ENCODE data around the gene TRRAP. TPM values are rescaled to one million over a fixed set of nuclear protein-coding genes. Genes with fewer than 3 reads are reported as not detected.
"Not testable (repeated sequence)": the region's sequence is repeated elsewhere in the genome, so short reads cannot be mapped to it uniquely, and the experiment has no call there.

Gene TRRAP
- total RNA-seq, 6 experiments from 2014 or later: 26.6 to 35.5 (median 28.7) TPM

DNA sequence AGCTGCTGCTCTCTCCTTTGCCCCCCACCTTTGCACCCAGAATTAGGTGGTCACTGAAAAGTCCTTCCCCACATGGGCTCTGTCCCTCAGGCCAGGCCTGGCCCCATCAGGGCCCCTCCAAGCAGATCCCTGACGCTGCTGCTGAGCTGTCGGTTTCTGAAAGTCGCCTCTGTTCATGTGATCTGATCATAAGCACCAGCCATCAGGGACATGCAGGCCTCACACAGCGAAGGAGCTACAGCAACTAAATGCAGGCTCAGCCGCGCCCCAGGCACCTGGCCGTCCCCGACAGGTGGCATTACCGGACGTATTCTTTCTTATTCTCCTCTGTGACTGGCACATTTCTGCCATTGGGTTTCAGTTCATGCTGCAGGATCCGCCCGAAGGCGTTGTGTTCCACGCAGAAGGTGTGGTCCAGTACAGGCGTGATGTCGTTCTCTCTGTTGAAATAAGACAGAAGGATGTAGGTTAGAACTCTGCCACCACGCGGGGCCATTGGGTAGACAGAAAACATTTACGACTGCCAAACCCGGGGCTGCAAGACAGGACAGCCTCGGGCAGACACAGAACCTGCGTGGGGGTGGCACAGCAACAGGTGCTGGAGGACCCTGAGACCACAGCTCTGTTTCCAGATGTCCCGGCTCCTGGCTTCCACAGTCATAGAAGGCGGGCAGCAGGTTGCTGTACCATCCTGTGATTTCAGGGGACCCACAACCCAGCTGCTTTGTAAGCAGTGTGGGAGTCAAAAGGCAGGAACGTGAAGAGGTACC is 159.9 kb downstream of the TRRAP start:
- Mint-ChIP-seq H3K27ac (no peak overlapping the region; the same call in 1 of the 2 replicates), H3K4me1 (ENCODE audit: low read depth) (peaks cover 18% of the 10 kb centered on the region), H3K9me3 (no peaks in the 10 kb centered on the region), H3K36me3 (ENCODE audit: low read depth) (peaks cover 51% of the 10 kb centered on the region), H3K27me3 (ENCODE audit: insufficient read depth) (peaks cover 19% of the 10 kb centered on the region), H3K4me3 (peak overlapping the region; percentile 15; the same call in 1 of the 2 replicates)
- TF ChIP-seq, protein P1, sequence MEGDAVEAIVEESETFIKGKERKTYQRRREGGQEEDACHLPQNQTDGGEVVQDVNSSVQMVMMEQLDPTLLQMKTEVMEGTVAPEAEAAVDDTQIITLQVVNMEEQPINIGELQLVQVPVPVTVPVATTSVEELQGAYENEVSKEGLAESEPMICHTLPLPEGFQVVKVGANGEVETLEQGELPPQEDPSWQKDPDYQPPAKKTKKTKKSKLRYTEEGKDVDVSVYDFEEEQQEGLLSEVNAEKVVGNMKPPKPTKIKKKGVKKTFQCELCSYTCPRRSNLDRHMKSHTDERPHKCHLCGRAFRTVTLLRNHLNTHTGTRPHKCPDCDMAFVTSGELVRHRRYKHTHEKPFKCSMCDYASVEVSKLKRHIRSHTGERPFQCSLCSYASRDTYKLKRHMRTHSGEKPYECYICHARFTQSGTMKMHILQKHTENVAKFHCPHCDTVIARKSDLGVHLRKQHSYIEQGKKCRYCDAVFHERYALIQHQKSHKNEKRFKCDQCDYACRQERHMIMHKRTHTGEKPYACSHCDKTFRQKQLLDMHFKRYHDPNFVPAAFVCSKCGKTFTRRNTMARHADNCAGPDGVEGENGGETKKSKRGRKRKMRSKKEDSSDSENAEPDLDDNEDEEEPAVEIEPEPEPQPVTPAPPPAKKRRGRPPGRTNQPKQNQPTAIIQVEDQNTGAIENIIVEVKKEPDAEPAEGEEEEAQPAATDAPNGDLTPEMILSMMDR (IDR thresholded peaks at IDR 0.05): no peak
- no peak for DNase-seq

DNA sequence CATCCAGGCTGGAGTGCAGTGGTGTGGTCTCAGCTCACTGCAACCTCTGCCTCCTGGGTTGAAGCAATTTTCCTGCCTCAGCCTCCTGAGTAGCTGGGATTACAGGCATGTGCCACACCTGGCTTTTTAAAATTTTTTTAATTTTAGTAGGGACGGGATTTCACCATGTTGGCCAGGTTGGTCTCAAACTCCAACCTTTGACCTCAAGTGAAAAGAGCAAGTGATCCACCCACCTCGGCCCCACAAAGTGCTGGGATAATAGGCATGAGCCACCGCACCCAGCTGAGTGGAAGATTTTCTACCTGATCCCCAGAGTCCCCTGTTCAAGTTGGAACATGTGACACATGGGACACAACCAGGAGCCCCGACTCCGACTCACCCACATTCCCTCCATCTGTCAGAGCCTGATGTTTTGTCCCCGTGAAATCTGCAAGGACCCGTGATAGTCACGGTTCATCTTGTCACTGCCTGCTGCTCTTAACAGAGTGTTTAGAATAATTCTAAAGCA is 161.1 kb downstream of the TRRAP start:
- Mint-ChIP-seq H3K27me3 (ENCODE audit: insufficient read depth) (peaks cover 21% of the 10 kb centered on the region), H3K4me3 (no peak overlapping the region), H3K9me3 (no peaks in the 10 kb centered on the region), H3K27ac (no peak overlapping the region), H3K4me1 (ENCODE audit: low read depth) (peaks cover 24% of the 10 kb centered on the region), H3K36me3 (ENCODE audit: low read depth) (peaks cover 60% of the 10 kb centered on the region)
- DNase-seq: no peak
- TF ChIP-seq, protein P1 (IDR thresholded peaks at IDR 0.05): no peak

DNA sequence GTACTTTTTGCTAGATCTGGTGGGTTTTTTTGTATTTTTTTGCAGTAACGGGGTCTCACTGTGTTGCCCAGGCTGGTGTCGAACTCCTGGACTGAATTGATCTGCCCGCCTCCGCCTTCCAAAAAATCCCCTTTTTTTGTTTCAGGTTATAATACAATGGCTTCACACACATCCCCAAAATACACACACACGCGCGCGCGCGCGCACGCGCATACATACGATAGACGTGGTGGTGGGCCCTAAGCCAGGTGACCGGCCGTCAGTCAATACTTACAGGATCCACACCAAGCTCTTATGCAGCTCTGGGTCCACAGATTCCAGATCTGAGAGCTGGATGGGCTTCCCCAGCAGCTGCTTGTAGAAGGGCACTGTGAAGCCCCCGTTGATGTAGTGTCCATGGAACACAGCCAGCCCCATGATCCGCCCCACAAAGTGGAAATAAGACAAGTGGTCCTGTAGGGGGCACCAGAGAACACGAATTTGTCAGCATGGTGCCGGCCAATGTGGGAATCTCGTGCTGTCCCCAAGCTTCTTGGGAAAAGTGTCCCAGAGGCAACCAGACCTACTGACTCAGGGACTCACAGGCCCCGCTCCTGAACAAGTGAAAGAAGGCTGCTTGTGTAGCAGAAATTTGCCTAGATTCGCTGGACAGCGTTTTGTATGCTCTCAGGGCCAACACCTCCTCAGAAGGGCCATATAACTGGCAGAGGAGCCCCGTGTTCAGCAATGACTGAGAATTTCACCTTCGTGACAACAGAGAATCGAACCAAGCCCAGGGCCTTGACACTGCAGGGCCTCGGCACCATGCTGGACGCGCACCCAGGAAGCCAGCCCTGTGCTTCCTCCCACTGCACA is 162.0 kb downstream of the TRRAP start:
- H3K27me3 Mint-ChIP-seq (ENCODE audit: insufficient read depth): peaks cover 17% of the 10 kb centered on the region
- peak; percentile 77 for DNase-seq
- H3K4me3 Mint-ChIP-seq: no peak overlapping the region
- peaks cover 24% of the 10 kb centered on the region for H3K4me1 Mint-ChIP-seq (ENCODE audit: low read depth)
- TF ChIP-seq, protein P1 (IDR thresholded peaks at IDR 0.05): peak; percentile 88
- H3K27ac Mint-ChIP-seq: peak overlapping the region; percentile 65
- no peaks in the 10 kb centered on the region for H3K9me3 Mint-ChIP-seq
- H3K36me3 Mint-ChIP-seq (ENCODE audit: low read depth): peaks cover 63% of the 10 kb centered on the region

DNA sequence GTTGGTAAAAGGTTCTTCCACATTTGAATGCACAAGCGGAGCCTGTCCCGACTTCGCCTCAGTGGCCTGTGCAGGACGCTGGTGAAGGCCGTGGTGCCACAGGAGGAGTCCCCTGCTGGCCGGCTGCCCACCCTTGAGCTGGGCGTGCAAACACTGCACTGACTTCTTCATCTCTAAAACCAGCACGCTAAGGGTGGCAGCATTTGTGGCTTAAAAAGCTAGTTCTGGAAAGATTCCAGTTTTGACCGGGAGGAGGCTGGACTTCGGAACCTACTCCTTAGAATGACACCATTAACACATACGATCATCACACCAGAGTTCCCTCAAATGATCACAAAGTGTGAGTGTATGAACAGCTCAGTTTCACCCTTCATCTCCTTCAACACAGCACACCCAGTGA is 163.2 kb downstream of the TRRAP start:
- TF ChIP-seq, protein P1 (IDR thresholded peaks at IDR 0.05): no peak
- H3K4me1 Mint-ChIP-seq (ENCODE audit: low read depth): peaks cover 24% of the 10 kb centered on the region
- no peak overlapping the region for H3K27ac Mint-ChIP-seq
- H3K36me3 Mint-ChIP-seq (ENCODE audit: low read depth): peaks cover 62% of the 10 kb centered on the region
- H3K27me3 Mint-ChIP-seq (ENCODE audit: insufficient read depth): peaks cover 15% of the 10 kb centered on the region
- no peak overlapping the region for H3K4me3 Mint-ChIP-seq
- no peak for DNase-seq
- no peaks in the 10 kb centered on the region for H3K9me3 Mint-ChIP-seq

DNA sequence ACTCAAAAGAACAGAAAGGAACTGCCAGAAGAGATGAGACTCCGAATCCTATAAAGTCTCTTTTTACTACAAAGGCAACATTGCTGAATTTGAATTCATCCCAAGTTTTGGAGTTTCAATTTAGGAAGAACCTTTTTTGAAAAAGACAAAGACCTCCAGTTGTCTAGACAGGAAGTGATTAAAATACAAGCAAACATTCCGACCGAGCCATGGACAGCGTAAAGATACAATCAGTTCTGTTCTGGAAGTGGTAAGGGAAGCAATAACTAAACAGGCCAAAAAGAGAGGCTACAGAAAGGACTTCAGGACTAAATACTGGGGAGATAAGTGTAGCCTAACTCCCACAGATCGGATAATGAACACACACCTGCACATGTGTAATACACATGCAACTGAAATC is 164.6 kb downstream of the TRRAP start:
- no peak for DNase-seq
- Mint-ChIP-seq H3K36me3 (ENCODE audit: low read depth) (peaks cover 56% of the 10 kb centered on the region), H3K27ac (peak overlapping the region; percentile 16; the same call in 1 of the 2 replicates), H3K4me3 (no peak overlapping the region), H3K9me3 (no peaks in the 10 kb centered on the region), H3K27me3 (ENCODE audit: insufficient read depth) (peaks cover 13% of the 10 kb centered on the region), H3K4me1 (ENCODE audit: low read depth) (peaks cover 24% of the 10 kb centered on the region)
- TF ChIP-seq, protein P1 (IDR thresholded peaks at IDR 0.05): no peak

DNA sequence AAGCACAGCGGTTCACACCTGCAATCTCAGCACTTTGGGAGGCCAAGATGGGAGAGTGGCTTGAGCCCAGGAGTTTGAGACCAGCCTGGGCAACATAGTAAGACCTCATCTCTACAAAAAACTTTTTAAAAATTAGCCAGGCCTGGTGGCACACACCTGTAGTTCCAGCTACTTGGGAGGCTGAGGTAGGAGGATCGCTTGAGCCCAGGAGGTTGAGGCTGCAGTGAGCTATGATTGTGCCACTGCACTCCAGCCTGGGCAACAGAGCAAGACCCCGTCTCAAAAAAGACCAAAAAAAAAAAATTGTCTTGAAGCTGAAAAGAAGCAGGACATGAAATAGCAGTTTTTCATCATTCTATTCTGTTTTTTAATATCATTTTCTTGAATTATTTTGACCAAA is 166.5 kb downstream of the TRRAP start:
- not testable (repeated sequence) for H3K27me3 Mint-ChIP-seq (ENCODE audit: insufficient read depth); H3K9me3 Mint-ChIP-seq; H3K27ac Mint-ChIP-seq; DNase-seq; H3K4me3 Mint-ChIP-seq
- Mint-ChIP-seq H3K36me3 (ENCODE audit: low read depth) (peaks cover 54% of the 10 kb centered on the region), H3K4me1 (ENCODE audit: low read depth) (peaks cover 24% of the 10 kb centered on the region)

DNA sequence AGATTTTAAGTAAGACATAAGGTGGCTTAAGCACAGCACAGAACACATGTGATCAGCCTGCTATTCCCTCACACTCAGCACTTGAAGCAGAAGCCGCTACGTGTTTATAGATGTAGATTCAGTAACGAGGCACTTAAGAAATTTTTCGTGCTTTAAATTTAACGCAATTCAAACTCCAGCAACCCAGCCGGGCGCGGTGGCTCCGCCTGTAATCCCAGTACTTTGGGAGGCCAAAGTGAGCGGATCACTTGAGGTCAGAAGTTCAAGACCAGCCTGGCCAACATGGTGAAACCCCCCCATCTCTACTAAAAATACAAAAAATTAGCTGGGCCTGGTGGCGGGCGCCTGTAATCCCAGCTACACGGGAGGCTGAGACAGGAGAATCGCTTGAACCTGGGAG is 167.9 kb downstream of the TRRAP start:
- H3K36me3 Mint-ChIP-seq (ENCODE audit: low read depth): peaks cover 55% of the 10 kb centered on the region
- H3K27ac Mint-ChIP-seq; H3K4me3 Mint-ChIP-seq; H3K27me3 Mint-ChIP-seq (ENCODE audit: insufficient read depth); DNase-seq; H3K9me3 Mint-ChIP-seq: not testable (repeated sequence)
- peaks cover 26% of the 10 kb centered on the region for H3K4me1 Mint-ChIP-seq (ENCODE audit: low read depth)

Measured in HFFc6 (cell line).